CD4-positive, alpha-beta memory T cell (primary cell): ENCODE measurements around the gene MEGF11. TPM values are rescaled to one million over a fixed set of nuclear protein-coding genes. Genes with fewer than 3 reads are reported as not detected.

Experiments used
- CTCF ChIA-PET: fragments of 350-600 bp; sonication (Branson Sonifier 250); formaldehyde crosslinking; loops from one replicate; lab custom pipeline; 2021; ENCODE audit warnings: inconsistent platforms; ENCODE audit not compliant: partially characterized antibody; lab: Charles Lee
- POLR2A ChIA-PET: fragments of 350-600 bp; sonication (Branson Sonifier 250); formaldehyde crosslinking; loops from one replicate; lab custom pipeline; 2021; ENCODE audit not compliant: partially characterized antibody; lab: Charles Lee
- DNase-seq, 5 donors: peaks; one replicate each; pipeline versions ENCODE4 v3.0.0 to v3.0.0-alpha.2; 2020 to 2022; ENCODE audit warnings: mixed read lengths in 1 of 5
- H3K27ac ChIP-seq: one replicate; pipeline ENCODE4 v1.7.0; 2013; ENCODE audit warnings: low read depth, low read length
- H3K27me3 ChIP-seq: 2 replicates; pipeline ENCODE4 v1.7.0; 2013; ENCODE audit warnings: mild to moderate bottlenecking, low read length, moderate library complexity; ENCODE audit not compliant: insufficient read depth
- H3K36me3 ChIP-seq: 2 replicates; pipeline ENCODE4 v1.7.0; 2013; ENCODE audit warnings: mild to moderate bottlenecking, low read length, moderate library complexity; ENCODE audit not compliant: insufficient read depth
- H3K4me1 ChIP-seq: 2 replicates; pipeline ENCODE4 v1.7.0; 2013; ENCODE audit warnings: mild to moderate bottlenecking, low read length, moderate library complexity; ENCODE audit not compliant: insufficient read depth
- H3K4me3 ChIP-seq, 2 donors: one replicate each; pipeline ENCODE4 v1.7.0; 2013; ENCODE audit warnings: low read length in 2 of 2, mild to moderate bottlenecking in 1 of 2
- H3K9me3 ChIP-seq, 2 donors: one replicate each; pipeline ENCODE4 v1.7.0; 2013; ENCODE audit warnings: low read length in 2 of 2, control low read depth in 1 of 2; ENCODE audit not compliant: control insufficient read depth in 1 of 2
- H3K27ac Mint-ChIP-seq, 7 donors: one replicate each; pipeline ENCODE4 v1.8.0; 2020 to 2021; ENCODE audit warnings: mixed read lengths in 7 of 7, mild to moderate bottlenecking in 6 of 7, inconsistent platforms in 3 of 7, moderate library complexity in 3 of 7
- H3K27me3 Mint-ChIP-seq, 2 donors: one replicate each; pipeline ENCODE4 v1.8.0; 2020 to 2021; ENCODE audit warnings: mixed read lengths in 2 of 2
- H3K36me3 Mint-ChIP-seq, 2 donors: one replicate each; pipeline ENCODE4 v1.8.0; 2020 to 2021; ENCODE audit warnings: mixed read lengths in 2 of 2, inconsistent platforms in 1 of 2, mild to moderate bottlenecking in 1 of 2
- H3K4me1 Mint-ChIP-seq, 4 donors: one replicate each; pipeline ENCODE4 v1.8.0; 2020 to 2021; ENCODE audit warnings: mixed read lengths in 4 of 4, mild to moderate bottlenecking in 1 of 4
- H3K4me3 Mint-ChIP-seq, 8 donors: one replicate each; pipeline ENCODE4 v1.8.0; 2020 to 2021; ENCODE audit warnings: mixed read lengths in 8 of 8, mild to moderate bottlenecking in 7 of 8, moderate library complexity in 6 of 8, inconsistent platforms in 3 of 8
- H3K9me3 Mint-ChIP-seq, 8 donors: one replicate each; pipeline ENCODE4 v1.8.0; 2020 to 2021; ENCODE audit warnings: mixed read lengths in 8 of 8, mild to moderate bottlenecking in 5 of 8, inconsistent platforms in 3 of 8, moderate library complexity in 1 of 8
- intact Hi-C: fragments of 100-400 bp; cut with micrococcal nuclease; formaldehyde crosslinking; loops from one replicate; pipeline ENCODE4 v1.15.1; 2023
- polyA plus RNA-seq, 2 donors: library from polyadenylated mRNA; unstranded; fragments of 300-500 nt; fragmentation: Illumina TruSeq; gene quantifications; one replicate each; pipeline ENCODE4 v1.2.3, GENCODE V29; 2021
- total RNA-seq, 2 experiments: library from RNA; stranded (reverse); gene quantifications; one replicate each; pipeline ENCODE4 v1.2.3, GENCODE V29; 2021

The MEGF11 gene
- total and polyA plus RNA-seq, 4 experiments from 2014 or later, result 0.69 TPM; not detected in 3

DNA sequence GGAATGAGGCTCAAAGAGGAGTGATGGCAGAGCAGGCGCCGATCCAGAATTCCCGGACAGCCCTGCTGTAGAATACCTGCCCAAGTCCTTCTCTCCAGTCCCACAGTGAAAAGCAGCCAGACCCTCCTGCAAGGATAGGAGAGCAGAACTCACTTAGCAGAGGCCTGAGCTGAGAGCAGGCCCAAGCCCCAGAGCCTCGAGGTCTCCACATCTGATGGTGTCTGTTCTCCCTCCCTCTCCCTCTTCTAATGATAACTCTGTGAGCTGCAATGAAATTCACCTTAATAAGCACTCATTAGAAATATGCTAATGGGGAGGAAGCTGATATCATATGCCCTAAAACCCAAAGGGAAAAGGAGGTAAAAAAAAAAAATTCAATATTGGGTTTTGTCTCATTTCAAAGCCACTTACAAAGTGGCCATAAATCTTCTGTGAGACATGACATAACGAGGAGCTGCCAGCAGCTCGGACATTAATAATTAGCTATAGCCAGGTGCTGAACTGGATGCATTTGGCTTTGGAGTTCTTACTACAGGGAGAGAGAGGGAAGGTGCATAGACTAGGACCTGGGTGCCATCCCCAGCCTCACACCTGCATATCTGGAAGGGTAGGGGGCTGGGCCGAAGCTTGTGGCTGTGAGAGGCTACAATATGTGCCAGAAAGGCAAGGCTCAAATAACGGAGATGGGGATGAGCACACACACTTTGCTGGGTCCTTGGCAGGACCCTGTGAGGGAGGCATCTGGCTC lies 108.4 kb downstream of the MEGF11 start:
- intact Hi-C loops, result no loop called here
- ChIA-PET CTCF (no interaction called here), POLR2A (no interaction called here)
- Mint-ChIP-seq H3K27me3 (peaks cover 3 to 11% of the 10 kb centered on the region in 2 donors), H3K4me1 (no peaks in the 10 kb centered on the region), H3K27ac (no peak overlapping the region), H3K4me3 (no peak overlapping the region), H3K36me3 (no peaks in the 10 kb centered on the region), H3K9me3 (no peaks in the 10 kb centered on the region)
- no peak for DNase-seq
- no peaks in the 10 kb centered on the region for H3K36me3 ChIP-seq
- H3K27me3 ChIP-seq, result no peaks in the 10 kb centered on the region
- H3K9me3 ChIP-seq, result no peaks in the 10 kb centered on the region
- H3K27ac ChIP-seq, result no peak overlapping the region
- H3K4me3 ChIP-seq, result no peak overlapping the region
- no peaks in the 10 kb centered on the region for H3K4me1 ChIP-seq

DNA sequence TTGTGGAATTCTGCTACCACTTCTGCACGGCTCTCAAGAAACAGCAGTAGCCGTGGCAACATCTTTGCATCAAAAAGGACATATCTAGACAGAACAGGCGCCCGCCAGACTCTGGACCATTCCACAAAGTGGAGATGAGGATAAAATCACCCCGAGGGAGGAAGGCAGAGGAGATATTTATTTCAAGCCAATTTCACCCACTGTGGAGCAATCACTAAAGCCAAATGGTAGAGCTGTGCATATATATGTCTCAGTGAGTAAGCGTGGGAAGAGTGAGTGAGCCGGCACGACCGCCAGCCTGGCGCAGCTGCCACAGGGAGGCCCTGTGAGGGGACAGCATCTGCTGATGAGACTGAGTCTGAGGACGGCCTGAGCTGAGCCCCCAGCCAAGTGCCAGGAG lies 111.3 kb downstream of the MEGF11 start:
- POLR2A ChIA-PET, result no interaction called here
- peaks cover 2% of the 10 kb centered on the region in 2 donors for H3K27me3 Mint-ChIP-seq
- H3K4me3 Mint-ChIP-seq, result no peak overlapping the region

DNA sequence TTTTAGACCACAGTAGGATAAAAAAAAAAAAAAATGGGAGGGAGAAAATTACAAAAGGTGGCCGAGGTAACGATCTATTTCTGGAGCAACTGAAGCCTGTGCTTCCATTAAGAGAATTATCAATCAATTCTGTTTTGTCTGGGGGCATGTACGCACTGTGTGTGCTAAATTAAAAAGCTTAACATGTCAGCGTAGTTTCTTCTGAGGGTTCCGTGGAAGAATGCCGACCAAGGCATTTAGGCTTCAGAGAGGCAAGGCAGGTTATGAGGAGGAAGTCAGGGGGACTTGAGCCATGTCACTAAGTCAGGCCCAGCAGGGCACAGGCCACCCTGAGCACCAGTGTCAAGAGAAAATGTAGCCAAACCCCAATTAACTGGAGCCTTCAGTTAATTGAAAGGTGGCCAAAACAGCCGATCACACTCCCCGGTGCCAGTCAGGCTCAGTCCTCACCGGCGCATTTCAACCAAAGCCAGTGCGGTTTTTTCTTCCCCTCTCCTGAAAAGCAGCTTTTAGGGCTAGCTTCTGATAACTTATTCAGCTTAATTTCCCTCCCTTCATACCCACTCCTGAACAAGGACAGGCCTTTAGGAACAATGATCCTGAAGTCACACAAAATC lies 113.9 kb downstream of the MEGF11 start:
- no peak overlapping the region for H3K27ac ChIP-seq
- no peaks in the 10 kb centered on the region for H3K4me1 ChIP-seq
- ChIA-PET CTCF (no interaction called here), POLR2A (no interaction called here)
- Mint-ChIP-seq H3K27me3 (peaks cover 0 to 1% of the 10 kb centered on the region in 2 donors), H3K4me1 (peaks cover 7 to 16% (median 11%) of the 10 kb centered on the region in 4 donors), H3K36me3 (no peaks in the 10 kb centered on the region), H3K27ac (peak overlapping the region in 1 of 7 donors; percentile 60), H3K4me3 (no peak overlapping the region), H3K9me3 (no peaks in the 10 kb centered on the region)
- intact Hi-C loops, result no loop called here
- no peak overlapping the region for H3K4me3 ChIP-seq
- no peak for DNase-seq
- no peaks in the 10 kb centered on the region for H3K36me3 ChIP-seq
- H3K27me3 ChIP-seq, result no peaks in the 10 kb centered on the region
- H3K9me3 ChIP-seq, result no peaks in the 10 kb centered on the region

More for the DNA sequence above, 111.3 kb downstream of the MEGF11 start:
- intact Hi-C loops, result no loop called here
- Histone ChIP-seq H3K9me3 (no peaks in the 10 kb centered on the region), H3K4me1 (no peaks in the 10 kb centered on the region), H3K27me3 (no peaks in the 10 kb centered on the region), H3K4me3 (no peak overlapping the region), H3K27ac (no peak overlapping the region), H3K36me3 (no peaks in the 10 kb centered on the region)
- CTCF ChIA-PET, result no interaction called here
- no peaks in the 10 kb centered on the region for H3K4me1 Mint-ChIP-seq
- H3K9me3 Mint-ChIP-seq, result no peaks in the 10 kb centered on the region
- DNase-seq, result no peak
- no peaks in the 10 kb centered on the region for H3K36me3 Mint-ChIP-seq
- no peak overlapping the region for H3K27ac Mint-ChIP-seq

GRCh38 chr15:66138892-66139590 lies 114.5 kb downstream of the MEGF11 start:
- intact Hi-C loops, result no loop called here
- Histone ChIP-seq H3K4me3 (no peak overlapping the region), H3K36me3 (no peaks in the 10 kb centered on the region), H3K9me3 (no peaks in the 10 kb centered on the region), H3K27ac (no peak overlapping the region), H3K27me3 (no peaks in the 10 kb centered on the region), H3K4me1 (no peaks in the 10 kb centered on the region)
- DNase-seq, result no peak
- H3K27ac Mint-ChIP-seq, result no peak overlapping the region
- H3K36me3 Mint-ChIP-seq, result no peaks in the 10 kb centered on the region
- ChIA-PET CTCF (no interaction called here), POLR2A (no interaction called here)
- H3K4me1 Mint-ChIP-seq, result peaks cover 7 to 19% (median 11%) of the 10 kb centered on the region in 4 donors
- no peak overlapping the region for H3K4me3 Mint-ChIP-seq
- H3K9me3 Mint-ChIP-seq, result no peaks in the 10 kb centered on the region
- peaks cover 0 to 1% of the 10 kb centered on the region in 2 donors for H3K27me3 Mint-ChIP-seq

DNA sequence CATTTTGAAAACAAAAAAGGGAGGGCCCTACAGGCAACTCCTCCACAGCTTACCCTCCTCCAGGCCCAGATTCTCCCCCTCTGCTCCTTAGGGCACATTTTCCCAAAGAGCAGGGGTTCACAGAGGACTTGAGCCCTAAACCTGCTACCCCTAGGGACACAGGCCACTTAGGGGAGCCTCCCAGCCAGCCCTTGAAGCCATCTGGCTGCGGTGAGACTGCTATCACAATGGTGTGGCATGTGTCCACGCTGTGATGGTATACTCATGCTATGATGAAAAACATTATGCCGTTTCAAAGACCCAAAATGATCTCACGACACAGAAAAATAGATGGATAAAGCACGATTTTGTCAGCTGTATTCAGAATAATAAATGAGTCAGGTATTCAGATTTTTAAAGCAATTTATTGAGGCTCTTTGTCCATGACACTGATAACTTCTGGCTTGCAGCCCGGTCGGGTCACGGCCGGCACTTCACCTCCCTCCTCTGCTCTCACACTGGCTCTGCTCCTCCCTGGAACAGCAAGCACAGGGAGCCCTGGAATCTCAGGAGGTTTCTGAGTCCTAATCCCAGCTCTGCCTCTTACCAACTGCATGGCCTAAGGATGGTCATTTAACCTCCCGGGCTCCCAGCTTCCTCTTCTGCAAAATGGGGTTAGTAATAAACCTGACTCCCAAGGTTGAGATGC lies 115.3 kb downstream of the MEGF11 start:
- no peaks in the 10 kb centered on the region for H3K36me3 ChIP-seq
- H3K4me1 ChIP-seq, result no peaks in the 10 kb centered on the region
- Mint-ChIP-seq H3K27me3 (peaks cover 0 to 1% of the 10 kb centered on the region in 2 donors), H3K4me3 (no peak overlapping the region), H3K9me3 (no peaks in the 10 kb centered on the region), H3K27ac (no peak overlapping the region), H3K36me3 (no peaks in the 10 kb centered on the region), H3K4me1 (peaks cover 7 to 19% (median 11%) of the 10 kb centered on the region in 4 donors)
- no peak for DNase-seq
- CTCF ChIA-PET, result no interaction called here
- intact Hi-C loops, result no loop called here
- H3K27ac ChIP-seq, result no peak overlapping the region
- H3K9me3 ChIP-seq, result no peaks in the 10 kb centered on the region
- no peaks in the 10 kb centered on the region for H3K27me3 ChIP-seq
- H3K4me3 ChIP-seq, result no peak overlapping the region
- POLR2A ChIA-PET, result no interaction called here

DNA sequence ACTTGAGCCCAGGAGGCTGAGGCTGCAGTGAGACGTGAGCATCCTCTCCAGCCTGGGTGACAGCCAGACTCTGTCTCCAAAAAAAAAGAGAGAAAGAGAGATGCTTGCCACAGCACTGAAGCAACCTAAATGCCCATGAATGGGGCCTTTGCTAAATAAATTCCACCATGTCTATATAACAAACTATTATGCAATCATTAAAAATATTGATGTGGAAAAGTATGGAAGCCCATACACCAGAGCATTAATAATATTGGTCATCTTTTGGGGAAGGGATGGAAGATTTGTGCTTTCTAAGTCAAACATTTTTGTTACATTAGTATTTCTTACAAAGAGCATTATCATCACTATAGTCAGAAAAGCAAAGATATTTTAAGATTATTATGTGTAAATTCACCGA lies 116.6 kb downstream of the MEGF11 start:
- no peaks in the 10 kb centered on the region for H3K9me3 Mint-ChIP-seq
- H3K27ac Mint-ChIP-seq, result peak overlapping the region in 1 of 7 donors; percentile 38
- no peaks in the 10 kb centered on the region for H3K36me3 Mint-ChIP-seq

DNA sequence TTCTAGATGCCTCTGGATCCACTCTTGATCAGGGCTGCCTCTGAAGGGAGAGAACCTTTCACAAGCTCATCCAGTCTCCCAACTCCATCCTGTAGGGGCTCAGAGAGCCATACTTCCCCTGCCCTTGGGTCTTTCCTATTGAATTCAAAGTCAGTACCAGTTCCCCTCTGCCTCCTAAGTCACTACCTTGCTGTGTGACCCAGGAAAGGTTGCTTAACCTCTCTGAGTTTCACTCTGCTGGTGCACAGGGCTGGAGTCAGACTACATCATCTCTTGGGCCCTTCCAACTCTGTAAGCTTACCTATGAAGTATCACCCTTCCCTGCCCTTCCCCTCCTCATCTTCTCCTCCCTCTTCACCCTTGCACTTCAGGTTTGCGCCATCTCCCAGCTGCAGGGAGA lies 117.9 kb downstream of the MEGF11 start:
- no peaks in the 10 kb centered on the region for H3K27me3 ChIP-seq
- H3K27ac Mint-ChIP-seq, result no peak overlapping the region
- H3K27me3 Mint-ChIP-seq, result peaks cover 0 to 1% of the 10 kb centered on the region in 2 donors
- CTCF ChIA-PET, result no interaction called here
- no peak overlapping the region for H3K4me3 ChIP-seq
- no peak overlapping the region for H3K27ac ChIP-seq
- peak overlapping the region in 1 of 8 donors; percentile 64 for H3K4me3 Mint-ChIP-seq
- POLR2A ChIA-PET, result no interaction called here
- intact Hi-C loops, result no loop called here
- H3K36me3 ChIP-seq, result no peaks in the 10 kb centered on the region
- H3K9me3 ChIP-seq, result no peaks in the 10 kb centered on the region
- H3K4me1 Mint-ChIP-seq, result peaks cover 7 to 19% (median 11%) of the 10 kb centered on the region in 4 donors
- H3K9me3 Mint-ChIP-seq, result no peaks in the 10 kb centered on the region
- H3K4me1 ChIP-seq, result no peaks in the 10 kb centered on the region
- no peak for DNase-seq
- no peaks in the 10 kb centered on the region for H3K36me3 Mint-ChIP-seq

More for the DNA sequence above, 116.6 kb downstream of the MEGF11 start:
- ChIA-PET POLR2A (no interaction called here), CTCF (no interaction called here)
- no peaks in the 10 kb centered on the region for H3K4me1 ChIP-seq
- no peak overlapping the region for H3K27ac ChIP-seq
- no peaks in the 10 kb centered on the region for H3K36me3 ChIP-seq
- DNase-seq, result no peak
- H3K4me3 ChIP-seq, result no peak overlapping the region
- intact Hi-C loops, result no loop called here
- H3K4me1 Mint-ChIP-seq, result peaks cover 7 to 19% (median 11%) of the 10 kb centered on the region in 4 donors
- peaks cover 0 to 1% of the 10 kb centered on the region in 2 donors for H3K27me3 Mint-ChIP-seq
- no peaks in the 10 kb centered on the region for H3K9me3 ChIP-seq
- no peak overlapping the region for H3K4me3 Mint-ChIP-seq
- no peaks in the 10 kb centered on the region for H3K27me3 ChIP-seq
